ENCODE results near the gene CACYBP.

The CACYBP gene, protein sequence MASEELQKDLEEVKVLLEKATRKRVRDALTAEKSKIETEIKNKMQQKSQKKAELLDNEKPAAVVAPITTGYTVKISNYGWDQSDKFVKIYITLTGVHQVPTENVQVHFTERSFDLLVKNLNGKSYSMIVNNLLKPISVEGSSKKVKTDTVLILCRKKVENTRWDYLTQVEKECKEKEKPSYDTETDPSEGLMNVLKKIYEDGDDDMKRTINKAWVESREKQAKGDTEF

DNA sequence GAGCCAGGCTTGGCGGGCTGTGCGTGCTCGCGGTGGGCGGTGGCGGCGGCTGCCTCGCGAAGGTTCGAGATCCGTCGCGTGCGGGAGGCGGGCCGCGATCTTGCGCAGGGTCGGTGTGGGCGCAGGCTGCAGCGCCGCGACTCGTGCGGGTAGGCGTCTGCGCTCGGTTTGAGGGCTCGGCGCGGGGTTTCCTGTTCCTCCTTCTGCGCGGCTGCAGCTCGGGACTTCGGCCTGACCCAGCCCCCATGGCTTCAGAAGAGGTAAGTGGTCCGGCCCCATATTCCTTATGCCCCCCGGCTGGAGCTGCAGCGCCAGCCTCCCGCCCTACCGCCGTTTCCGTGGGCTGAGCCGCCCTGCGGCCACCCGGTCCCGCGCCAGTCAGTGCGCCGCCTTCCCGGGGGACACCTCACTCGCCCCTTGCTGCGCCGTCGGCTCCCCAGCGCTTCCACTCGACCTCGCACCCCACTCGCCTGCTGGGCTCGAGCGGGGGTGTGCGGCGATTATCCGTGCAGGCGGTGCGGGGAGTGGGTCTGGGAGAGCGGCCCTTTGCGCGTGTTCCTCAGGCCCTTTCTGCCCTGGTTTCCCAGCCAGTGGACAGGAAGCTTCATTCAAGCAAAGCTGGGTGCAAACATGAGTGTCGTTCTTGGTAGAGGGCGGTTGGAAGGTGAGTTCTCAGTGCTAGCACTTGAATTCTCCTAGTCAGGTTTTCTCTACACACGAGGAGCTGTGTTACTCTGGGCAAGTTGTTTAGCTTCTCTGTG is at the start of gene CACYBP:
Gene CACYBP (plus strand): TSS at position 12 of the 761 bp plus-strand sequence. CDS start 234 bp downstream, at position 246.
- peak; percentile 9 for DNase-seq (ENCODE audit: low read depth, low spot score)

DNA sequence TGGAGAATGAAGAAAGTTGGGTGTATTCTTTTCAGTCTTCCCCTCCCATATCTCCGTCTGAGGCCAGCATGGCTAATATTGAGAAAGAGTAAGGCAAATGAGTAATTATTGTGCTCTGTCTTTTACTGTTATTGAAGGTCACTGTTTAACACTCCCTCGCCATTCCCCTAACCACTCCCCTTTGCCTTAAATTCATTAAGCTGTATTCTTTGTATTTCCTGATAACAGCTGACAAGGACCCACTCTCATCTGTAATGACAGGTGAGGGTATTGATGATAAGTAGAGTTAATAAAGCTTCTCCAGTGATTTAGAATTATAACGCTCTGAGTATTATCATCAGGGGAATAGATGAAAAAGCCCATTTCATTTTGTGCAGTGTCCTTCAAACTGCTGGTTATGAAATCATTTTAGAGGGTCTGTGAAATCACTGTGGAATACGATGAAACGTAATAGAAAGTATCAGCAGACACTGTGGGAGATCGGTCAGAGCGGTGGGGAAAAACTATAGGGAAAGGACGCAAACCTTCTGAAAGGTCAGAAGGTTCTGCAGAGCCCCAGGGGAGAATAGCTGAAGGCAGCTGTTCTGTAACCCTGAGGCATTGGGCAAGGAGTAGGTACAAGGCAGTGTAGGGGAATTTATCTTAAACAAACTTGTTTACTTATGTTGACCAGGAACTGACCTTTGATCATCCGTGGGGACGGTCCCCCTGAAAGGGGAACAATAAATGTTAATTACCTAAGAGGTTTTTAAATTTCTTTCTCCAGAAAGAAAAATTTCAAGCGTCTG is 46.3 kb upstream of the CACYBP start:
- no peak for DNase-seq (ENCODE audit: low read depth, low spot score)

DNA sequence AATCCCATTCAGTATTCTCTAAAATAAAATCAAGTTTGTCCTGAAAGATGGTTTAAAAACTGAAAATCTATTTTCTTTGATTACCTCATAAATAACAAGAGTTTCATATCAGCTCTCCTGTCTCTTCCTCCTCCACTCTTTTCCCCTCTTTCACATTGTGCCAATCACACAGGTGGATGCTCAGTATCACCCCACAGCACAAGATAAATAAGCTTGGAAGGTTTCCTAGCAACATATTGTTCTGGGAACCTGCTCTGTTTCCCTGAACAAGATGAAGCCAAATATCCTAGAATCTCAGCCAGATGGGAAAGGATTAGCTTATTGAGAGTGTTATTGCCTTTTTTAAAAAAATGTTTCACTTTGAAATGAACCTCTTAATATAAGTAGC is 45.7 kb upstream of the CACYBP start:
- no peak for DNase-seq (ENCODE audit: low read depth, low spot score)

DNA sequence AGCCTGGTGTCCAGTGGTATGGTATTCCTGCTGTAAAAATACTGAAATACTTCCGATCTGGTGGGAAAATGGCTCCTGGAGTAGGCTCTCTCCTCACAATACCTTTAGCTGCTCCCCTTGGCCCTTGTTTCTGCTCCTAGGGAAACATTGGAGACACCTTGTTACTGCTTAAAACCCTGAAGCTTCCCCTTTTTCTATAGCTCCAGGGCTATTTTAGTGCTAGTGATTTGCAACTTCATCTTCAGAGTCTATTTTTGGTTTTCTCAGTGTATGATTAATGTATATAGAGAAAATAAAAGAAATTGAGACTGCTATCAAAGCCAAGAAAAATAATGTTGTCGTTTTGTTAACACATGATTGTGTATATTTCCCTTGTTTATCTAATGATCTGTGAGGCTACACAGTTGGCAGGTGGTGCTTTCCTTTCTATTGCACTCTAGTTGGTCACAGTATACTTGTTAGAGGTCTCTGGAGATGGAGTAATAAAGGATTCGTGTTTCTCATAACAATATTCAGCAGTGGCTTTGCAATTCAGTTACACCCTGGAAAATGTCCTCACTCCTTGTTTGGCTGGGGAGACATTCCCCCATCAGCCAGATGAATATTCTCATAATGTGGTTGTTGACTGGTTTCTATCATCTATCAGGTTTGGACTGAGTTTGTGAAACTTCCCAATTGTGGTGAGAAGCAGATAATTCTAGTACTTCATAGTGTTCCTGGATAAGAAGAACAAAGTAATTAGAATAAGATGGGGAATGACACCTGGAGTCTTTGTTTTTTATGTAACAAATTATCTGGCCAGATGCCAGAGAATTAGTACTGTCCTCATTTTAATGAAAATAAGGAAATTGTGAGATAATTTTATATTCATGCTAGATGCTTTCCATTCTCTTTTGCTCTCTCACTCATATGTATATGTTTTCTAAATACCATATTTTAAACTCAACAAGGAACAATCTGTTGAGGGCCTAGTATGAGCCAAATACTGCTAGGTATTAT is 44.8 kb upstream of the CACYBP start:
- DNase-seq (ENCODE audit: low read depth, low spot score) = no peak

DNA sequence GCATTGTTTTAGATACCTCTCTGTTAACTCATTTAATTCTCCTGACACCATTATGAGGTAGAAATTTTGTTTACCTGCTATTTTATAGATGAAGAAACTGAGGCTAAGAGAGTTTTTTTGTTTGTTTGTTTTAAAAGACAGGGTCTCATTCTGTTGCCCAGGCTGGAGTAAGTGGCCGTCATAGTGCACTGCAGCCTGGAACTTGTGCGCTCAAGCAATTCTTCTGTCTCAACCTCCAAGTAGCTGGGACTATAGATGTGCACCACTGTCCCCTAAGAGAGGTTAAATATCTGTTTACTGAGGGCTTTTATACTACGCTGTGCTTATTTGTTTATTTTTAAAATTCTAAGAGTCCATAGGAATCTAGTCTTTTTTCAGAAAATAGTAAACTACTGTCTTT is 43.7 kb upstream of the CACYBP start:
- no peak for DNase-seq (ENCODE audit: low read depth, low spot score)

DNA sequence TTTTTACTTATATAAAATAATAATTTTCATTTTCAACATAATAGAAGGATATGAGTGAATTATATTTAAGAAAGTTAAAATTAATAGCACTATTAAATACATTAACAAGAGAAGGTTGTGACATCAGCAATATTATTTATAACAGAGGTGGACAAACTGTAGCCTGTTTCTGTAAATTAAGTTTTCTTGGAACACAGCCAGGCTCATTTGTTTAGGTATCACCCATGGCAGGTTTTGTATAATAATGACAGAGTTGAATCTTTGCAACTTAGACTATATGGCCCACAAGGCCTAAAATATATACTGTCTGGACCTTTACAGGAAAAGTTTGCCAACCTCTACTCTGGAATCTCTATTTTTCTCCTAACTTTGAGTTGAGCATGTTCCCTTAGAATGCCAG is 42.8 kb upstream of the CACYBP start:
- no peak for DNase-seq (ENCODE audit: low read depth, low spot score)

- no peak for DNase-seq (ENCODE audit: low read depth, low spot score)
Observed at GRCh38 chr1:174957829-174958228, 41.9 kb upstream of the CACYBP start.

DNA sequence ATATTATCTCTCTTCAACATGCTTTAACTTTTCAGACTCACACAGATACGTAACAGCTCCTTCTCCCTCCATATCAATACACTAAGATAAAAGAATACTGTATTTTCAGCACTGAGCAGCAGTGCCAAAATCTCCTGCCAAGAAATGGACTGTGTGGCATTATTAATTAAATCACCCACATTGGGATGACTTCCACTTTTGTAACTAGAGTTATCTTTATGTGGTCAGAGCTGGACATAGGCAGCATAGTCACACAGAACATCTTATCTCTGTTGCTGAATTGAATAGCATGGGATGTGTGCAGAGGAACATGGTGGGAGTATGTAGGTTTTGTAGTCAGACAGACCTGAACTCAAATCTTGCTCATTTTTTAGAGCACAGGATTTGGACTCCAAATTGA is 41.4 kb upstream of the CACYBP start:
- no peak for DNase-seq (ENCODE audit: low read depth, low spot score)

DNA sequence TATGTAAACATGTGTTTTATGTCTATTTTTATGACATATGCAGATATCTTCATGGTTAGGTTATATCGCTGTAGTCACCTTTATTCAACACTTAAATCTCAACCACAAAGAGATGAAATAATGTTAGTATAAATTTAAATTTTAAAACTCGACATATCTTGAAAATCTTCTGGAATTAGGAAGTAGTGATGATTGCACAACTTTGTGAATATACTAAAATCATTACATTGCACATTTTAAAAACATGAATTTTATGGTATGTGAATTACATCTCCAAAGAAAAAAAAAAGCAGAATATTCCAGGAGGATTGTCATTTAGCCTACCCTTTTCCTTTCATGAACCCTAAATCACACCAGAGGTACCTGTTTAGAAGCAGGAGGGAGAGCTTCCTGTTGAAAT is 39.4 kb upstream of the CACYBP start:
- DNase-seq (ENCODE audit: low read depth, low spot score) = no peak

DNA sequence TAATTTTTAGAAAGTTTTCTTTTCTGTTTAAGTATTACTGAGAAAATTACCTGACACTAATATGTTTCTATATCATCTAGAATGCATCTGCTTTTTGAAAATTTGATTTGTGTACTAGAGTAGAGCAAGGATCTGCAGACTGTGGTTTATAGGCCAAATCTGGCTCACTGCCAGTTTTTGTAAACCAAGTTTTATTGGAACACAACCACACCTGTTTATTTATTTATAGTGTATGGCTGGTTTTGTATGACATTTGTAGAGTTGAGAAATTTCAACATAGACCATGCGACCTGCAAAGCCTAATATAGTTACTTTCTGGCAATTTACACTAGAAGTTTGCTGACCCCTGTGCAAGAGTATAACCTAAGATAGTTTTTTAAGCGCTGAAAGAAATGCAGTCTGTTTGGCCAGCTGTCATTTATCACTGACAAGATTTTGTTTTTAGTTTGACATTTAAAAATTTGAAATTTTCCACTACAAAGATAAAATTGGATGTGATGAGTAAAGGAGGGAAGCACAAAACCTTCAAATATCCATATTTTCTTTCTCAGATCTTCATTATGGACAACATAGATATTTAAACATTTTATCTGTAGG is 36.1 kb upstream of the CACYBP start:
- DNase-seq (ENCODE audit: low read depth, low spot score) = no peak

DNA sequence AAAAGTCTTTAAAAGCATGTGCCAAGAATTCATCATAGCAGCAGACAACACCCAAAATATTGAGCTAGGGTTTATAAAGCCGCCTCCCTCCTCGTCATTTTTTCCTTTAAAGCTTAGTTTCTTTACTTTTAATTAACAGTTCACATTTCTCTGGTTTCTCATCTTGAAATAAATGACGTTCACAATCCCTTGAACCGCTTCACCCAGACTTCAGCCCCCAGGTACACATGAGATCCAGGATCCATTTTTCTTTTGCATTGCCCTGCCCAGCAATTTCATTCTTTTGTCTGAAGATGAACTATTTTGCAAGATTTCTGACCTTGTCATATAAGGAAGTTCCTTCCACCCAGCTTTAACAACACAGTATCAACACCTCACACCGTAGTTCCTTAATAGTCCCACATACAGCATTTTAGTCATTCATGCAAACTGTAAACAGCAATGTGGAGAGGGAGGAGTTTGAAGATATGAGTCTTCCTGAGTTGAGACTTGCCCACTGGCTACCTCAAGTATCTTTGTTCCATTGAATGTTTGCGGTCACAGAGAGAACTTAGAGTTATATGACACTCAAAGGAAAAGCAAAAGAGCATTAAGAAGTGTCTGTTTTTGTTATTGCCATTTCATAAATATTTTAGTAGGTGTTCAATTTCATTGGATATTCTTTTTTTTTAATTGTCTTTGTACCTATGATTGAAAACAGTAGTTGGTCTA is 35.3 kb upstream of the CACYBP start:
- no peak for DNase-seq (ENCODE audit: low read depth, low spot score)

GRCh38 chr1:174964972-174965361 is 34.8 kb upstream of the CACYBP start:
- DNase-seq (ENCODE audit: low read depth, low spot score) = no peak

DNA sequence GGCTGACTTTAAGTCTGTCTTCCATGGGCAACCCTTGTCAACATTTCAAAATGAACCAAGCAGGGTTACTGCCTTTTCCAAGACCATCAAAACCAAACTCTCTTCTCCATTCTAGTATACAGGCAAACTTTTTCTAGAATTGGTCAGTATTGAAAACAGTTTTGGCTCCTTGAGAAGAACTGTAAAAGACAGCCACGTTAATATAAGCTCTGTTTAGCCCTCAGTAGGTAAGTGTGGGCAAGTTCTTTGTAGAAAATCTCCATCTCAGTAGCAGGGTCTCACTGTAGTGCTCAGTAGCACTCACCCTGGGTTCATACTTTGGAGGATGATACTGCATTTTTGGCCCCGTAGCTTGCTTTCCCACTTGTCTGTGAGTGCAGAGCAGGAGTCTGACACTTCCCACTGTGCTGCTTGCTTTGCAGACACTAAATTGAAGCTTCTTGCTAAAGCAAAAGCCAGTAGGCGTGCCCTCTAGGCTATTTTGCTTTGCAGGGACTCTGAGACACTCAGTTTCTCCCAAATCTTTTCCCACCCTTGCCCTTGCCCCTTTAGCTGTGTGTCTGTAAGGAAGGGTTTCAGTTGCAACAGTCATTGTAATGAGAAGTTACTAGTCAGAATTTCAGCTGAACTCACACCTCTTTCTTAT is 34.3 kb upstream of the CACYBP start:
- no peak for DNase-seq (ENCODE audit: low read depth, low spot score)

- no peak for DNase-seq (ENCODE audit: low read depth, low spot score)
Observed at GRCh38 chr1:174966008-174966572, 33.7 kb upstream of the CACYBP start.

DNA sequence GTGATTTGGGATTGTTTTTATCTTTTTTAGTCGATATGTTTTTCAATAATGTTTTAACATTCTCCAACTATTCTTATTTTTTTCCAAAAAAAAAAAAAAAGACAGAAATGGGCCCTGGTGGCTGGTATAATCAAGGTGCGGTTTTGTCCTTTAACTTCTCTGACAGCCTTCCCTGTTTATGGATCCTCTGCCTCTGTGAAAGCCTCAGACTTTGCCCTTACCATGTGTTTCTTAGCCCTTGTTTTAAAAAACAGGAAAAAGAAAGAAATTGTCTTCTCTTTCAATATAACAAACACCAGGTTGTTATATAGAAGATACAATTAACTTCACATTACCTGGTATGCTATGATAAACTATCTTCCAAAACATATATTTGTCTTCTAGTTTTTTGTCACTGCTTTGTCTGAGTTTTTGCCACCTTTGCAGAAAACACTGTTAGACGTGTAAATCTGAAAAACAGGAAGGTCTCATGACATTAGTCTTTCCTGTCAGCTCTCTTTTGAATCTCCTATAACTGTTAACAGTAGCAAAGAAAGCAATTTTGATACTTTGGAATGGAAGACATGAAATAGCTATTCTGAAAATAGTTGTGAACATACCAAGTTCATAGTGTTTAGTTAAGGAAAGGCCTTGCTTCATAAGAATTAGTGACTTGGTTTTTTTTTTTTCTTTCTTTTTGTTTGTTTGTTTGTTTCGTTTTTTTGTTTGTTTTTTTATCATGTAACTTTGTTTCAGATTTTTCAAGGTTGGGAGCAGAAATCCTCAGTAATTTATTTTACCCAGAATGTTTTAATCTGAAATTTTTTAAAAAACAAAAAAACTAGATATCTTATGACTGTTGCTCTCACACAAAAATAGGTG is 31.7 kb upstream of the CACYBP start:
- no peak for DNase-seq (ENCODE audit: low read depth, low spot score)

GRCh38 chr1:174968750-174969244 is 30.9 kb upstream of the CACYBP start:
- DNase-seq (ENCODE audit: low read depth, low spot score) = no peak

DNA sequence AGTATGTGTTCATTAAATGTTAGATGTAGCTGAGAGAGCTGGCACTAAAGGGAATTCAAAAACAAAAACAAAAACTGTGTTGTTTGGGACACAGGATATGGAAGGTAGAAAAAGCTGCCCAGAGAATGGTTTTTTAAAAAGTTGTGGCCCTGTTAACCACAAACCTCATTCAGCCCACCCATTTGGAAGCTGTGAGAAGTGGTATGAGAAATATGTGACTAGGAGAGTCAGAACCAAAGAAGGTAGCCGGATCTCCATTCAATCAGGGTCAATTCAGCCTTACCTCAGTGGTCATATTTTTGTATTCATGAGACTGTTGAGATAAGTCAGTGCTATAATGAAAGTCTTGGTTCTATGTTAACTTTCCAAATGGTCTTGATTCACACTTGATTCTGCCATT is 29.8 kb upstream of the CACYBP start:
- no peak for DNase-seq (ENCODE audit: low read depth, low spot score)

GRCh38 chr1:174971466-174971865 is 28.3 kb upstream of the CACYBP start:
- DNase-seq (ENCODE audit: low read depth, low spot score) = no peak
